Ovary (tissue), 3 donors: ENCODE data around the gene SRD5A3.

Source experiments
- CTCF ChIP-seq, 3 donors: fragments of 450-650 bp in 2 of 3; fragments of 200-600 bp in 1 of 3; IDR thresholded peaks; one replicate each; pipeline versions ENCODE4 v1.5.1 to v1.8.0; 2016 to 2022; ENCODE audit warnings: antibody characterized with exemption in 3 of 3, mild to moderate bottlenecking in 1 of 3
- EP300 ChIP-seq: sonication (generic); formaldehyde crosslinking; IDR thresholded peaks from one replicate; pipeline ENCODE4 v1.6.1; 2017; ENCODE audit warnings: antibody characterized with exemption
- POLR2A ChIP-seq: fragments of 450-650 bp; IDR thresholded peaks from one replicate; pipeline ENCODE4 v1.6.1; 2017; ENCODE audit warnings: antibody characterized with exemption, mild to moderate bottlenecking, moderate library complexity
- donor health status: DM: no; HTN: no; CAD: no.

GRCh38 chr4:55345054-55345453 is 988 bp upstream of the SRD5A3 start:
- TF ChIP-seq CTCF (IDR thresholded peaks at IDR 0.05) (no peak), EP300 (no peak), POLR2A (no peak)
